HepG2 (cell line): Measurements from ENCODE around the gene AIMP2. TPM values are rescaled to one million over a fixed set of nuclear protein-coding genes. Genes with fewer than 3 reads are reported as not detected.

Experiments
- FOXK1 ChIP-seq: sonication (generic); formaldehyde crosslinking; IDR thresholded peaks from 2 replicates; pipeline ENCODE4 v1.4.0; 2020; ENCODE audit warnings: low read depth, missing genetic modification reagents, borderline replicate concordance
- ISX ChIP-seq: sonication (generic); formaldehyde crosslinking; conservative IDR thresholded peaks from 2 replicates; pipeline ENCODE4 v1.5.0; 2020; ENCODE audit warnings: missing genetic modification reagents
- RFX1 ChIP-seq: fragments of 450-650 bp; IDR thresholded peaks from 2 replicates; pipeline ENCODE4 v1.6.1; 2017
- RFX3 ChIP-seq: IDR thresholded peaks from 2 replicates; pipeline ENCODE4 v1.6.1; 2016; ENCODE audit warnings: missing biosample characterization, missing genetic modification reagents
- TOE1 ChIP-seq: sonication (generic); formaldehyde crosslinking; IDR thresholded peaks from 2 replicates; pipeline ENCODE4 v1.4.0; 2020; ENCODE audit warnings: mild to moderate bottlenecking, missing genetic modification reagents
- ZNF615 ChIP-seq: sonication (generic); formaldehyde crosslinking; IDR thresholded peaks from 2 replicates; pipeline ENCODE4 v1.5.0; 2020; ENCODE audit warnings: mild to moderate bottlenecking, missing genetic modification reagents, borderline replicate concordance
- polyA plus RNA-seq, 8 experiments: library from polyadenylated mRNA; depleted of rRNA in 3 of 8; stranded (reverse) in 7 of 8; unstranded in 1 of 8; fragments of >200 nt; fragmentation: Illumina TruSeq in 4 of 8; extraction: Trizol in 4 of 8; gene quantifications; 2 replicates each; pipeline versions ENCODE4 v1.2.1 to v1.2.3, GENCODE V29; 2011 to 2016; ENCODE audit warnings: low read depth in 4 of 8, missing spikeins in 1 of 8, mixed read lengths in 1 of 8; ENCODE audit not compliant: insufficient read depth in 1 of 8
- total RNA-seq, 5 experiments: library from RNA; depleted of rRNA; stranded (reverse); fragments of >200 nt; fragmentation: Illumina TruSeq; extraction: Trizol; gene quantifications; 2 replicates each; pipeline ENCODE4 v1.2.3, GENCODE V29; 2016; ENCODE audit warnings: low read depth in 1 of 5
- TF ChIP-seq, protein P1 (sequence below): sonication (generic); formaldehyde crosslinking; IDR thresholded peaks from 2 replicates; pipeline ENCODE4 v1.4.0; 2020; ENCODE audit warnings: missing genetic modification reagents
- TF ChIP-seq, protein P2 (sequence below): IDR thresholded peaks from 2 replicates; pipeline ENCODE4 v1.6.1; 2016; ENCODE audit warnings: missing biosample characterization, missing genetic modification reagents, low read depth
- TF ChIP-seq, protein P3 (sequence below): sonication (generic); formaldehyde crosslinking; IDR thresholded peaks from 2 replicates; pipeline ENCODE4 v1.8.1; 2023; ENCODE audit warnings: mild to moderate bottlenecking, moderate library complexity, missing genetic modification reagents
- TF ChIP-seq, protein P4 (sequence below): sonication (generic); formaldehyde crosslinking; IDR thresholded peaks from 2 replicates; pipeline ENCODE4 v1.8.0; 2022; ENCODE audit warnings: mild to moderate bottlenecking, missing genetic modification reagents, moderate library complexity
- TF ChIP-seq, protein P5 (sequence below): sonication (generic); formaldehyde crosslinking; IDR thresholded peaks from 2 replicates; pipeline ENCODE4 v1.4.0; 2020; ENCODE audit warnings: missing genetic modification reagents
- TF ChIP-seq, protein P6 (sequence below): sonication (generic); formaldehyde crosslinking; IDR thresholded peaks from 2 replicates; pipeline ENCODE4 v1.4.0; 2020; ENCODE audit warnings: missing genetic modification reagents
- TF ChIP-seq, protein P7 (sequence below): sonication (generic); formaldehyde crosslinking; IDR thresholded peaks from 2 replicates; pipeline ENCODE4 v1.5.0; 2020; ENCODE audit warnings: mild to moderate bottlenecking, missing genetic modification reagents, borderline replicate concordance

AIMP2 gene
- total and polyA plus RNA-seq, 2 of the 13 experiments (the other 11 are each of a cell fraction or from before 2014, with no cell fraction given) = 38.2 to 84.9 TPM

DNA sequence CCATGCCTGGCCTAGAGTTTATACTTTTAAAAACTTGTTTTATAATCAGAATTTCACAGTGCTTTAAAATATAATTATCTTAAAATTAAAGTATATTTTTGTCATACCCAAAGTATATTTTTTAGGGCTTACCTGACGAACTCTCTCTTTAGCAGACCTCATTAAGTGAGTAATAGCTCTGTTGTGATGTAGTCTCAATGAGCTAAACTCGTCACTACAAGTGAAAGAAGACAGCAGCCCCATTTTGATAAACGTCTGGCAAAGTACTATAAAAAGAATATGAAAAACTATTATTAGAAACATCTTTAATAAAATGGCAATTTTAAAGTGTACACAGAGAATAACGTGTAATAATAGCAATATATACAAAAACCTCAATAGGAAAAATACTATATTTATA, 40.7 kb downstream of the AIMP2 start (continued):
- TF ChIP-seq, protein P1, sequence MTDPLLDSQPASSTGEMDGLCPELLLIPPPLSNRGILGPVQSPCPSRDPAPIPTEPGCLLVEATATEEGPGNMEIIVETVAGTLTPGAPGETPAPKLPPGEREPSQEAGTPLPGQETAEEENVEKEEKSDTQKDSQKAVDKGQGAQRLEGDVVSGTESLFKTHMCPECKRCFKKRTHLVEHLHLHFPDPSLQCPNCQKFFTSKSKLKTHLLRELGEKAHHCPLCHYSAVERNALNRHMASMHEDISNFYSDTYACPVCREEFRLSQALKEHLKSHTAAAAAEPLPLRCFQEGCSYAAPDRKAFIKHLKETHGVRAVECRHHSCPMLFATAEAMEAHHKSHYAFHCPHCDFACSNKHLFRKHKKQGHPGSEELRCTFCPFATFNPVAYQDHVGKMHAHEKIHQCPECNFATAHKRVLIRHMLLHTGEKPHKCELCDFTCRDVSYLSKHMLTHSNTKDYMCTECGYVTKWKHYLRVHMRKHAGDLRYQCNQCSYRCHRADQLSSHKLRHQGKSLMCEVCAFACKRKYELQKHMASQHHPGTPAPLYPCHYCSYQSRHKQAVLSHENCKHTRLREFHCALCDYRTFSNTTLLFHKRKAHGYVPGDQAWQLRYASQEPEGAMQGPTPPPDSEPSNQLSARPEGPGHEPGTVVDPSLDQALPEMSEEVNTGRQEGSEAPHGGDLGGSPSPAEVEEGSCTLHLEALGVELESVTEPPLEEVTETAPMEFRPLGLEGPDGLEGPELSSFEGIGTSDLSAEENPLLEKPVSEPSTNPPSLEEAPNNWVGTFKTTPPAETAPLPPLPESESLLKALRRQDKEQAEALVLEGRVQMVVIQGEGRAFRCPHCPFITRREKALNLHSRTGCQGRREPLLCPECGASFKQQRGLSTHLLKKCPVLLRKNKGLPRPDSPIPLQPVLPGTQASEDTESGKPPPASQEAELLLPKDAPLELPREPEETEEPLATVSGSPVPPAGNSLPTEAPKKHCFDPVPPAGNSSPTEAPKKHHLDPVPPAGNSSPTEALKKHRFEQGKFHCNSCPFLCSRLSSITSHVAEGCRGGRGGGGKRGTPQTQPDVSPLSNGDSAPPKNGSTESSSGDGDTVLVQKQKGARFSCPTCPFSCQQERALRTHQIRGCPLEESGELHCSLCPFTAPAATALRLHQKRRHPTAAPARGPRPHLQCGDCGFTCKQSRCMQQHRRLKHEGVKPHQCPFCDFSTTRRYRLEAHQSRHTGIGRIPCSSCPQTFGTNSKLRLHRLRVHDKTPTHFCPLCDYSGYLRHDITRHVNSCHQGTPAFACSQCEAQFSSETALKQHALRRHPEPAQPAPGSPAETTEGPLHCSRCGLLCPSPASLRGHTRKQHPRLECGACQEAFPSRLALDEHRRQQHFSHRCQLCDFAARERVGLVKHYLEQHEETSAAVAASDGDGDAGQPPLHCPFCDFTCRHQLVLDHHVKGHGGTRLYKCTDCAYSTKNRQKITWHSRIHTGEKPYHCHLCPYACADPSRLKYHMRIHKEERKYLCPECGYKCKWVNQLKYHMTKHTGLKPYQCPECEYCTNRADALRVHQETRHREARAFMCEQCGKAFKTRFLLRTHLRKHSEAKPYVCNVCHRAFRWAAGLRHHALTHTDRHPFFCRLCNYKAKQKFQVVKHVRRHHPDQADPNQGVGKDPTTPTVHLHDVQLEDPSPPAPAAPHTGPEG (CRISPR knock-in tag) = no peak
- TF ChIP-seq ZNF615 (no peak), RFX1 (no peak), ISX (CRISPR knock-in tag) (no peak), FOXK1 (CRISPR knock-in tag) (no peak), RFX3 (CRISPR knock-in tag) (no peak), TOE1 (CRISPR knock-in tag) (no peak)
- TF ChIP-seq, protein P2, sequence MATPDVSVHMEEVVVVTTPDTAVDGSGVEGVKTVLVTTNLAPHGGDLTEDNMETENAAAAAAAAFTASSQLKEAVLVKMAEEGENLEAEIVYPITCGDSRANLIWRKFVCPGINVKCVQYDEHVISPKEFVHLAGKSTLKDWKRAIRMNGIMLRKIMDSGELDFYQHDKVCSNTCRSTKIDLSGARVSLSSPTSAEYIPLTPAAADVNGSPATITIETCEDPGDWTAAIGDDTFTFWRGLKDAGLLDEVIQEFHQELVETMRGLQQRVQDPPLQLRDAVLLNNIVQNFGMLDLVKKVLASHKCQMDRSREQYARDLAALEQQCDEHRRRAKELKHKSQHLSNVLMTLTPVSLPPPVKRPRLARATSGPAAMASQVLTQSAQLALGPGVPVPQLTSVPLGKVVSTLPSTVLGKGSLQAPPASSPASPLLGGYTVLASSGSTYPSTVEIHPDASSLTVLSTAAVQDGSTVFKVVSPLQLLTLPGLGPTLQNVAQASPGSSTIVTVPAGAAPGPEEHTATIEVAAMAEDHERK (CRISPR knock-in tag) = no peak
- TF ChIP-seq, protein P3, sequence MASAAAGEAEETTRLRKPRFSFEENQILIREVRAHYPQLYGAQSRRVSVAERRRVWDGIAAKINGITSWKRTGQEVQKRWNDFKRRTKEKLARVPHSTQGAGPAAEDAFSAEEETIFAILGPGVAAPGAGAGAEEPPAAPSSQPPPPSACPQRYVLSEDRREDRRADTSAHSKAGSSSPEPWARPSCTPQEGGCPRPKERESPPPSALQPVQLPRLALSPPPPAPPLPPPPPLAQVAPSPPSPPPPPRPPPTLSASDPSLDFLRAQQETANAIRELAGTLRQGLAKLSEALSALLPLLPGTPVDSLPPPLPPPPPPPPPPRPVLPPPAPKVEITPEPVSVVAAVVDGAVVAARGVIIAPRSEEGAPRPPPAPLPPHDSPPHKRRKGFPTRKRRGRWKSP = no peak
- TF ChIP-seq, protein P4, sequence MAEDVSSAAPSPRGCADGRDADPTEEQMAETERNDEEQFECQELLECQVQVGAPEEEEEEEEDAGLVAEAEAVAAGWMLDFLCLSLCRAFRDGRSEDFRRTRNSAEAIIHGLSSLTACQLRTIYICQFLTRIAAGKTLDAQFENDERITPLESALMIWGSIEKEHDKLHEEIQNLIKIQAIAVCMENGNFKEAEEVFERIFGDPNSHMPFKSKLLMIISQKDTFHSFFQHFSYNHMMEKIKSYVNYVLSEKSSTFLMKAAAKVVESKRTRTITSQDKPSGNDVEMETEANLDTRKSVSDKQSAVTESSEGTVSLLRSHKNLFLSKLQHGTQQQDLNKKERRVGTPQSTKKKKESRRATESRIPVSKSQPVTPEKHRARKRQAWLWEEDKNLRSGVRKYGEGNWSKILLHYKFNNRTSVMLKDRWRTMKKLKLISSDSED (CRISPR knock-in tag) = no peak
- TF ChIP-seq, protein P5, sequence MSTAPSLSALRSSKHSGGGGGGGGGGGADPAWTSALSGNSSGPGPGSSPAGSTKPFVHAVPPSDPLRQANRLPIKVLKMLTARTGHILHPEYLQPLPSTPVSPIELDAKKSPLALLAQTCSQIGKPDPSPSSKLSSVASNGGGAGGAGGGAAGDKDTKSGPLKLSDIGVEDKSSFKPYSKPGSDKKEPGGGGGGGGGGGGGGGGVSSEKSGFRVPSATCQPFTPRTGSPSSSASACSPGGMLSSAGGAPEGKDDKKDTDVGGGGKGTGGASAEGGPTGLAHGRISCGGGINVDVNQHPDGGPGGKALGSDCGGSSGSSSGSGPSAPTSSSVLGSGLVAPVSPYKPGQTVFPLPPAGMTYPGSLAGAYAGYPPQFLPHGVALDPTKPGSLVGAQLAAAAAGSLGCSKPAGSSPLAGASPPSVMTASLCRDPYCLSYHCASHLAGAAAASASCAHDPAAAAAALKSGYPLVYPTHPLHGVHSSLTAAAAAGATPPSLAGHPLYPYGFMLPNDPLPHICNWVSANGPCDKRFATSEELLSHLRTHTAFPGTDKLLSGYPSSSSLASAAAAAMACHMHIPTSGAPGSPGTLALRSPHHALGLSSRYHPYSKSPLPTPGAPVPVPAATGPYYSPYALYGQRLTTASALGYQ (CRISPR knock-in tag) = no peak
- TF ChIP-seq, protein P6, sequence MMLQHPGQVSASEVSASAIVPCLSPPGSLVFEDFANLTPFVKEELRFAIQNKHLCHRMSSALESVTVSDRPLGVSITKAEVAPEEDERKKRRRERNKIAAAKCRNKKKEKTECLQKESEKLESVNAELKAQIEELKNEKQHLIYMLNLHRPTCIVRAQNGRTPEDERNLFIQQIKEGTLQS = no peak
- TF ChIP-seq, protein P7, sequence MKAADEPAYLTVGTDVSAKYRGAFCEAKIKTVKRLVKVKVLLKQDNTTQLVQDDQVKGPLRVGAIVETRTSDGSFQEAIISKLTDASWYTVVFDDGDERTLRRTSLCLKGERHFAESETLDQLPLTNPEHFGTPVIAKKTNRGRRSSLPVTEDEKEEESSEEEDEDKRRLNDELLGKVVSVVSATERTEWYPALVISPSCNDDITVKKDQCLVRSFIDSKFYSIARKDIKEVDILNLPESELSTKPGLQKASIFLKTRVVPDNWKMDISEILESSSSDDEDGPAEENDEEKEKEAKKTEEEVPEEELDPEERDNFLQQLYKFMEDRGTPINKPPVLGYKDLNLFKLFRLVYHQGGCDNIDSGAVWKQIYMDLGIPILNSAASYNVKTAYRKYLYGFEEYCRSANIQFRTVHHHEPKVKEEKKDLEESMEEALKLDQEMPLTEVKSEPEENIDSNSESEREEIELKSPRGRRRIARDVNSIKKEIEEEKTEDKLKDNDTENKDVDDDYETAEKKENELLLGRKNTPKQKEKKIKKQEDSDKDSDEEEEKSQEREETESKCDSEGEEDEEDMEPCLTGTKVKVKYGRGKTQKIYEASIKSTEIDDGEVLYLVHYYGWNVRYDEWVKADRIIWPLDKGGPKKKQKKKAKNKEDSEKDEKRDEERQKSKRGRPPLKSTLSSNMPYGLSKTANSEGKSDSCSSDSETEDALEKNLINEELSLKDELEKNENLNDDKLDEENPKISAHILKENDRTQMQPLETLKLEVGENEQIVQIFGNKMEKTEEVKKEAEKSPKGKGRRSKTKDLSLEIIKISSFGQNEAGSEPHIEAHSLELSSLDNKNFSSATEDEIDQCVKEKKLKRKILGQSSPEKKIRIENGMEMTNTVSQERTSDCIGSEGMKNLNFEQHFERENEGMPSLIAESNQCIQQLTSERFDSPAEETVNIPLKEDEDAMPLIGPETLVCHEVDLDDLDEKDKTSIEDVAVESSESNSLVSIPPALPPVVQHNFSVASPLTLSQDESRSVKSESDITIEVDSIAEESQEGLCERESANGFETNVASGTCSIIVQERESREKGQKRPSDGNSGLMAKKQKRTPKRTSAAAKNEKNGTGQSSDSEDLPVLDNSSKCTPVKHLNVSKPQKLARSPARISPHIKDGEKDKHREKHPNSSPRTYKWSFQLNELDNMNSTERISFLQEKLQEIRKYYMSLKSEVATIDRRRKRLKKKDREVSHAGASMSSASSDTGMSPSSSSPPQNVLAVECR = no peak
